CD8-positive, alpha-beta T cell (primary cell): Measurements from ENCODE around the gene NDUFA1. TPM values are rescaled to one million over a fixed set of nuclear protein-coding genes. Genes with fewer than 3 reads are reported as not detected.

ENCODE experiments used
- total RNA-seq, 46 experiments: library from RNA in 2 of 46; stranded (reverse) in 2 of 46; gene quantifications; one replicate each; pipeline ENCODE4 v1.2.3 and lab custom pipeline; 2021 to 2026

Gene NDUFA1
- total RNA-seq, 2 experiments from 2014 or later = 48.3 to 51.0 TPM

Other genes with a start within 250 kb of the NDUFA1 start
- 100 to 1,000 TPM; 136 to 138 TPM for gene SEPTIN6, start 178.7 kb upstream of the NDUFA1 start, total RNA-seq
- gene SOWAHD, start 113.2 kb upstream of the NDUFA1 start, total RNA-seq = under 1 TPM in 1 of 2 experiments, not detected in 1; 0.22 TPM
- 1,000 to 10,000 TPM; 4,125 to 4,338 TPM for gene RPL39, start 80.2 kb upstream of the NDUFA1 start, total RNA-seq
- gene UPF3B, start 18.9 kb upstream of the NDUFA1 start, total RNA-seq = 1 to 10 TPM; 5.6 to 8.4 TPM
- gene RNF113A, start 99 bp upstream of the NDUFA1 start, total RNA-seq = 10 to 100 TPM; 27.8 to 29.4 TPM
- gene AKAP14, start 24.1 kb downstream of the NDUFA1 start, total RNA-seq = not detected
- 10 to 100 TPM; 17.4 to 20.1 TPM for gene NKAP, start 71.9 kb downstream of the NDUFA1 start, total RNA-seq
- gene RHOXF2B, start 205.9 kb downstream of the NDUFA1 start, total RNA-seq = not detected
- gene RHOXF1, start 244.1 kb downstream of the NDUFA1 start, total RNA-seq = not detected